NB4 (cell line): ENCODE data around the gene MTAP.

Source experiments
- CTCF ChIP-seq: IDR thresholded peaks from one replicate; pipeline ENCODE4 v1.5.1; 2012; ENCODE audit warnings: low read depth, low read length
- MAX ChIP-seq: IDR thresholded peaks from 2 replicates; pipeline ENCODE4 v1.6.1; 2011; ENCODE audit warnings: low read depth, low read length

GRCh38 chr9:21810388-21810787, 8.0 kb downstream of the MTAP start:
- TF ChIP-seq CTCF (no peak), MAX (no peak)
